IMR-90 (cell line): Measurements from ENCODE around the gene PHGDH. TPM values are rescaled to one million over a fixed set of nuclear protein-coding genes. Genes with fewer than 3 reads are reported as not detected.

Experiments
- ATAC-seq: fragments of 200-7000 bp; cut with Tn5 transposase; 2 replicates; pipeline ENCODE4 v1.9.1; 2020; ENCODE audit warnings: low read depth, mild to moderate bottlenecking, moderate library complexity
- BruUV-seq: library from RNA; stranded (reverse); fragments of 400-500 nt; replicated peaks from 2 replicates; lab custom pipeline; 2021; lab: Mats Ljungman, UMichigan
- CTCF ChIA-PET: fragments of 300-600 bp; formaldehyde crosslinking; extraction: SDS; loops from one replicate; lab custom pipeline; 2021; ENCODE audit warnings: antibody characterized with exemption; lab: Yijun Ruan, JAX
- POLR2A ChIA-PET: fragments of 300-600 bp; sonication (Branson Sonifier 250); formaldehyde crosslinking; loops from one replicate; lab custom pipeline; 2022; ENCODE audit warnings: antibody characterized with exemption; ENCODE audit not compliant: unreplicated experiment; lab: Charles Lee
- DNase-seq: peaks from one replicate; pipeline ENCODE4 v3.0.0; 2013
- H2AFZ ChIP-seq: replicated peaks from 2 replicates; pipeline ENCODE3; 2013; ENCODE audit warnings: low read length, mild to moderate bottlenecking; ENCODE audit not compliant: poor library complexity
- H2AK5ac ChIP-seq: 2 replicates; pipeline ENCODE4 v1.6.1; 2013; ENCODE audit warnings: low read depth, low read length, inconsistent platforms
- H2AK9ac ChIP-seq: replicated peaks from 2 replicates; pipeline ENCODE3; 2013; ENCODE audit warnings: mild to moderate bottlenecking, low read depth, low read length, moderate library complexity; ENCODE audit not compliant: poor library complexity
- H2BK120ac ChIP-seq: 2 replicates; pipeline ENCODE4 v1.6.1; 2013; ENCODE audit warnings: low read depth, low read length, inconsistent platforms
- H2BK15ac ChIP-seq: 3 replicates; pipeline ENCODE4 v1.6.1; 2013; ENCODE audit warnings: low read depth, low read length, inconsistent platforms
- H2BK20ac ChIP-seq: 2 replicates; pipeline ENCODE4 v1.6.1; 2013; ENCODE audit warnings: low read depth, mild to moderate bottlenecking, inconsistent platforms, low read length, moderate library complexity
- H2BK5ac ChIP-seq: 2 replicates; pipeline ENCODE4 v1.6.1; 2013; ENCODE audit warnings: mild to moderate bottlenecking, low read depth, low read length, inconsistent platforms; ENCODE audit not compliant: poor library complexity, severe bottlenecking
- H3K14ac ChIP-seq: replicated peaks from 2 replicates; pipeline ENCODE4 v1.6.1; 2013; ENCODE audit warnings: low read depth, low read length, inconsistent platforms
- H3K18ac ChIP-seq: 2 replicates; pipeline ENCODE4 v1.6.1; 2013; ENCODE audit warnings: low read depth, low read length, control low read depth
- H3K23ac ChIP-seq: 2 replicates; pipeline ENCODE4 v1.6.1; 2013; ENCODE audit warnings: low read depth, low read length, inconsistent platforms
- H3K27ac ChIP-seq: 2 replicates; pipeline ENCODE4 v1.5.1; 2013; ENCODE audit warnings: mild to moderate bottlenecking, control low read depth, low read length; ENCODE audit not compliant: insufficient read depth
- H3K27me3 ChIP-seq: 2 replicates; pipeline ENCODE4 v1.6.1; 2013; ENCODE audit warnings: low read length; ENCODE audit not compliant: control insufficient read depth, insufficient read depth
- H3K36me3 ChIP-seq: 2 replicates; pipeline ENCODE4 v1.6.1; 2013; ENCODE audit warnings: low read length, mixed read lengths; ENCODE audit not compliant: control insufficient read depth, insufficient read depth
- H3K4ac ChIP-seq: 2 replicates; pipeline ENCODE4 v1.6.1; 2013; ENCODE audit warnings: low read depth, low read length, inconsistent platforms
- H3K4me1 ChIP-seq: 2 replicates; pipeline ENCODE4 v1.6.1; 2013; ENCODE audit warnings: low read length, mixed read lengths; ENCODE audit not compliant: control insufficient read depth, insufficient read depth
- H3K4me2 ChIP-seq: 2 replicates; pipeline ENCODE4 v1.6.1; 2013; ENCODE audit warnings: low read depth, mild to moderate bottlenecking, control low read depth, low read length, moderate library complexity
- H3K4me3 ChIP-seq: 2 replicates; pipeline ENCODE4 v1.5.1; 2013; ENCODE audit warnings: low read depth, mild to moderate bottlenecking, control low read depth, low read length, moderate library complexity; ENCODE audit not compliant: insufficient read depth
- H3K56ac ChIP-seq: 2 replicates; pipeline ENCODE4 v1.6.1; 2013; ENCODE audit warnings: low read length, inconsistent platforms; ENCODE audit not compliant: insufficient read depth; ENCODE audit errors: extremely low read depth
- H3K79me1 ChIP-seq, 2 experiments: 2 replicates each; pipeline ENCODE4 v1.6.1; 2013; ENCODE audit warnings: low read length in 2 of 2, inconsistent platforms in 1 of 2, low read depth in 1 of 2
- H3K9ac ChIP-seq: 2 replicates; pipeline ENCODE4 v1.6.1; 2013; ENCODE audit warnings: low read depth, low read length, control low read depth
- H3K9me1 ChIP-seq: 2 replicates; pipeline ENCODE4 v1.6.1; 2013; ENCODE audit warnings: low read length, inconsistent platforms; ENCODE audit not compliant: insufficient read depth
- H3K9me3 ChIP-seq: 2 replicates; pipeline ENCODE4 v1.6.1; 2013; ENCODE audit warnings: low read length; ENCODE audit not compliant: control insufficient read depth, insufficient read depth
- H4K20me1 ChIP-seq: 2 replicates; pipeline ENCODE4 v1.6.1; 2013; ENCODE audit warnings: low read length, inconsistent platforms; ENCODE audit not compliant: insufficient read depth
- H4K5ac ChIP-seq: 2 replicates; pipeline ENCODE4 v1.6.1; 2013; ENCODE audit warnings: mild to moderate bottlenecking, low read depth, low read length, control low read depth
- H4K8ac ChIP-seq, 2 experiments: 2 replicates each; pipeline ENCODE4 v1.6.1; 2013; ENCODE audit warnings: low read depth in 2 of 2, low read length in 2 of 2, control low read depth in 1 of 2, inconsistent platforms in 1 of 2
- H4K91ac ChIP-seq: 2 replicates; pipeline ENCODE4 v1.6.1; 2013; ENCODE audit warnings: low read depth, low read length, inconsistent platforms; ENCODE audit not compliant: insufficient read depth
- BHLHE40 ChIP-seq: fragments of 150-350 bp; IDR thresholded peaks from 2 replicates; pipeline ENCODE4 v1.6.1; 2016; ENCODE audit warnings: mild to moderate bottlenecking, low read depth, low read length
- CEBPB ChIP-seq: IDR thresholded peaks from 2 replicates; pipeline ENCODE4 v1.6.1; 2012; ENCODE audit warnings: low read depth, low read length, improper control_type of control experiment
- CHD1 ChIP-seq: IDR thresholded peaks from 2 replicates; pipeline ENCODE4 v1.6.1; 2012; ENCODE audit warnings: low read depth, low read length, improper control_type of control experiment
- CTCF ChIP-seq: conservative IDR thresholded peaks from 2 replicates; pipeline ENCODE4 v1.5.1; 2012; ENCODE audit warnings: mild to moderate bottlenecking, low read depth, low read length, improper control_type of control experiment
- ELK1 ChIP-seq: fragments of 150-350 bp; IDR thresholded peaks from 2 replicates; pipeline ENCODE4 v1.6.1; 2016; ENCODE audit warnings: low read depth, mild to moderate bottlenecking, low read length, moderate library complexity, borderline replicate concordance
- FOS ChIP-seq: fragments of 150-350 bp; IDR thresholded peaks from 2 replicates; pipeline ENCODE4 v1.6.1; 2016; ENCODE audit warnings: low read depth, low read length
- MAFK ChIP-seq: IDR thresholded peaks from 2 replicates; pipeline ENCODE4 v1.6.1; 2012; ENCODE audit warnings: low read depth, low read length, improper control_type of control experiment
- MAZ ChIP-seq: IDR thresholded peaks from 2 replicates; pipeline ENCODE4 v1.6.1; 2012; ENCODE audit warnings: low read depth, mild to moderate bottlenecking, low read length, improper control_type of control experiment, moderate library complexity, borderline replicate concordance
- MXI1 ChIP-seq: IDR thresholded peaks from 2 replicates; pipeline ENCODE4 v1.6.1; 2012; ENCODE audit warnings: low read depth, mild to moderate bottlenecking, low read length, moderate library complexity, borderline replicate concordance
- NFE2L2 ChIP-seq: fragments of 150-350 bp; IDR thresholded peaks from 2 replicates; pipeline ENCODE4 v1.6.1; 2016; ENCODE audit warnings: low read depth, mild to moderate bottlenecking, low read length
- POLR2A ChIP-seq: IDR thresholded peaks from 2 replicates; pipeline ENCODE4 v1.6.1; 2012; ENCODE audit warnings: mild to moderate bottlenecking, low read depth, low read length
- RAD21 ChIP-seq: IDR thresholded peaks from 2 replicates; pipeline ENCODE4 v1.6.1; 2012; ENCODE audit warnings: low read length, improper control_type of control experiment
- RCOR1 ChIP-seq: IDR thresholded peaks from 2 replicates; pipeline ENCODE4 v1.6.1; 2012; ENCODE audit warnings: mild to moderate bottlenecking, low read length, improper control_type of control experiment; ENCODE audit not compliant: insufficient replicate concordance
- RFX5 ChIP-seq: IDR thresholded peaks from 2 replicates; pipeline ENCODE4 v1.8.0; 2012; ENCODE audit warnings: low read depth, mild to moderate bottlenecking, low read length, moderate library complexity
- SMC3 ChIP-seq: fragments of 150-350 bp; IDR thresholded peaks from 2 replicates; pipeline ENCODE4 v1.6.1; 2016; ENCODE audit warnings: low read depth, mild to moderate bottlenecking, antibody characterized with exemption, low read length, moderate library complexity
- WGBS, 2 experiments: methylation state at CpG; one replicate each; pipeline versions ENCODE4 v1.1.5 to v1.1.7; 2013; ENCODE audit warnings: missing lambda C conversion rate in 2 of 2; ENCODE audit not compliant: insufficient read length in 1 of 2; ENCODE audit errors: extremely low coverage in 2 of 2; 5-methylcytosine and 5-hydroxymethylcytosine counted together
- dilution Hi-C: fragments of 300-500 bp; cut with HindIII; formaldehyde crosslinking; loops from one replicate; pipeline ENCODE4 v1.14.3; 2018; ENCODE audit warnings: low sequenced_read_pairs; ENCODE audit not compliant: unreplicated experiment
- in situ Hi-C: fragments of 300-500 bp; cut with MboI; formaldehyde crosslinking; loops from 3 replicates; pipeline ENCODE4 v1.14.3; 2019; ENCODE audit warnings: low sequenced_read_pairs, inconsistent platforms, mixed read lengths
- intact Hi-C: fragments of 100-400 bp; cut with micrococcal nuclease; formaldehyde crosslinking; loops from 2 replicates; pipeline ENCODE4 v1.10.0; 2022
- polyA plus RNA-seq, 3 experiments: library from polyadenylated mRNA; depleted of rRNA; stranded (reverse); fragments of >200 nt; gene quantifications; 2 replicates each; pipeline ENCODE4 v1.2.3, GENCODE V29; 2012; ENCODE audit warnings: low replicate concordance in 1 of 3
- total RNA-seq: library from RNA; depleted of rRNA; stranded (reverse); fragments of >200 nt; gene quantifications from 2 replicates; pipeline ENCODE4 v1.2.3, GENCODE V29; 2012
- TF ChIP-seq, protein P1 (sequence below): fragments of 150-350 bp; IDR thresholded peaks from 2 replicates; pipeline ENCODE4 v1.6.1; 2017; ENCODE audit warnings: mild to moderate bottlenecking, antibody characterized with exemption, low read length, low read depth

PHGDH gene
- total and polyA plus RNA-seq, 2 of the 4 experiments (the other 2 are of a cell fraction): 87.9 to 331 TPM

GRCh38 chr1:119731060-119731459, 19.3 kb downstream of the PHGDH start:
- Histone ChIP-seq H3K9me1 (peaks cover 9% of the 10 kb centered on the region; the same call in 1 of the 2 replicates), H4K5ac (no peak overlapping the region), H3K4me3 (no peak overlapping the region), H2BK20ac (no peak overlapping the region), H3K18ac (no peak overlapping the region), H2AFZ (no peak overlapping the region), H3K4ac (no peak overlapping the region), H3K4me2 (no peak overlapping the region), H3K4me1 (no peaks in the 10 kb centered on the region), H4K8ac (no peak overlapping the region), H4K91ac (no peak overlapping the region), H3K36me3 (peaks cover 65% of the 10 kb centered on the region), H2BK5ac (no peak overlapping the region), H3K9me3 (no peaks in the 10 kb centered on the region), H2BK15ac (no peak overlapping the region), H2AK5ac (no peak overlapping the region), H3K9ac (no peak overlapping the region), H3K56ac (no peak overlapping the region), H3K27me3 (no peaks in the 10 kb centered on the region), H3K14ac (no peak overlapping the region), H3K27ac (no peak overlapping the region), H2BK120ac (no peak overlapping the region), H3K23ac (no peak overlapping the region), H2AK9ac (no peak overlapping the region), H3K79me1 (peaks cover 13 to 34% of the 10 kb centered on the region in 2 experiments; a peak in 3 of 4 replicates), H4K20me1 (peaks cover 27% of the 10 kb centered on the region; the same call in 1 of the 2 replicates)
- WGBS, 2 experiments: 100% methylated on average over 1 of the region's 5 CpGs; no CpG with 5 or more reads in 1 of the 2 experiments
- CTCF ChIA-PET: no interaction called here
- in situ Hi-C loops (loop anchor here (10.0 kb wide), 1 partner anchor 194 kb away; no protein-coding TSS in a partner anchor), dilution Hi-C loops (no loop called here), intact Hi-C loops (no loop called here)
- no peak for DNase-seq
- POLR2A ChIA-PET: no interaction called here
- TF ChIP-seq CHD1 (no peak), RFX5 (no peak), CEBPB (no peak), RAD21 (no peak), NFE2L2 (no peak), BHLHE40 (no peak), POLR2A (no peak), CTCF (no peak), ELK1 (no peak), SMC3 (no peak), MXI1 (no peak), MAZ (no peak), MAFK (no peak), RCOR1 (no peak), FOS (no peak)
- TF ChIP-seq, protein P1, sequence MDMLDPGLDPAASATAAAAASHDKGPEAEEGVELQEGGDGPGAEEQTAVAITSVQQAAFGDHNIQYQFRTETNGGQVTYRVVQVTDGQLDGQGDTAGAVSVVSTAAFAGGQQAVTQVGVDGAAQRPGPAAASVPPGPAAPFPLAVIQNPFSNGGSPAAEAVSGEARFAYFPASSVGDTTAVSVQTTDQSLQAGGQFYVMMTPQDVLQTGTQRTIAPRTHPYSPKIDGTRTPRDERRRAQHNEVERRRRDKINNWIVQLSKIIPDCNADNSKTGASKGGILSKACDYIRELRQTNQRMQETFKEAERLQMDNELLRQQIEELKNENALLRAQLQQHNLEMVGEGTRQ: no peak
- ATAC-seq: no peak
- no TSS peak for BruUV-seq
